ENCODE data around the gene CFDP1.

Gene CFDP1

DNA sequence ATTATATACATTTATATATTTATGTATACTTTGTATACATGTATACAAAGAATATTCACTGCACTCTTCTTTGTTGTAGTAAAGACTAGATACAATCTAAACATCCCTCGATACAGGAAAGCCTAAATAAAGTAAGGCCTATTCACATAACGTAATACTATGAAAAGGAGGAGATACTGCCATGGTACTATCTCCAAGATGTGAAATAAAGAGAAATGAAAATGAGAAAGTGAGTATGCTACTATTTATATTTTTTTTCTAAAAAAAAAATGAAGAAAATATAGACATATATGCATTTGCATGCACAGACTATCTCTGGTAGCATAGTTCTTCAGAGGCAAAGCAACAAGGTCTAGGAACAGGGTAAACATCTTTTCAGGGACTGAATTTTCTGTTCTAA, 19.4 kb downstream of the CFDP1 start:
- Histone ChIP-seq H3K27me3 (replicated peaks; ENCODE audit: control insufficient read depth, insufficient read depth, low read length, poor library complexity, severe bottlenecking) (no peaks in the 10 kb centered on the region), H3K9me3 (ENCODE audit: control insufficient read depth, low read length) (no peaks in the 10 kb centered on the region), H3K4me3 (ENCODE audit: insufficient read depth, low read depth, low read length, poor library complexity, severe bottlenecking) (no peak overlapping the region), H3K27ac (ENCODE audit: insufficient read depth, low read length, poor library complexity, severe bottlenecking) (no peak overlapping the region), H3K36me3 (ENCODE audit: control insufficient read depth, insufficient read depth, low read length) (peaks cover 21% of the 10 kb centered on the region), H3K4me1 (ENCODE audit: control insufficient read depth, insufficient read depth, low read length, poor library complexity, severe bottlenecking) (no peaks in the 10 kb centered on the region)
- DNase-seq: no peak

DNA sequence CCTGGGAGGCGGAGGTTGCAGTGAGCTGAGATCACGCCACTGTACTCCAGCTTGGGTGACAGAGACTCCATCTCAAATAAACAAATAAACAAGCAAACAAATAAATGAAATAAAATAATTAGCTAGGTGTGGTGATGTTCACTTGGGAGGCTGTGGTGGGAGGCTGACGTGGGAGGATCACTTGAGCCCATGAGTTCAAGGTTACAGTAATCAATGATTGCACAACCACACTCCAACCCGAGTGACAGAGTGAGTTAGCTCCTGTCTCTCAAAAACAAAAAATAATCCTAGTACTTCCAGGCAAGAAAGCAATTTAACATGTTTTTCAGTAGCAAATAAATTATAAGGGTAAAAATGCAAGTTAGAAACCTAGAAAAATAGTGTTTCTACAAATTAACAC, 26.4 kb downstream of the CFDP1 start:
- H3K27ac ChIP-seq (ENCODE audit: insufficient read depth, low read length, poor library complexity, severe bottlenecking): no peak overlapping the region
- H3K27me3 ChIP-seq (replicated peaks; ENCODE audit: control insufficient read depth, insufficient read depth, low read length, poor library complexity, severe bottlenecking): no peaks in the 10 kb centered on the region
- H3K36me3 ChIP-seq (ENCODE audit: control insufficient read depth, insufficient read depth, low read length): peaks cover 14% of the 10 kb centered on the region
- DNase-seq: no peak
- no peaks in the 10 kb centered on the region for H3K4me1 ChIP-seq (ENCODE audit: control insufficient read depth, insufficient read depth, low read length, poor library complexity, severe bottlenecking)
- H3K4me3 ChIP-seq (ENCODE audit: insufficient read depth, low read depth, low read length, poor library complexity, severe bottlenecking): no peak overlapping the region
- H3K9me3 ChIP-seq (ENCODE audit: control insufficient read depth, low read length): no peaks in the 10 kb centered on the region

DNA sequence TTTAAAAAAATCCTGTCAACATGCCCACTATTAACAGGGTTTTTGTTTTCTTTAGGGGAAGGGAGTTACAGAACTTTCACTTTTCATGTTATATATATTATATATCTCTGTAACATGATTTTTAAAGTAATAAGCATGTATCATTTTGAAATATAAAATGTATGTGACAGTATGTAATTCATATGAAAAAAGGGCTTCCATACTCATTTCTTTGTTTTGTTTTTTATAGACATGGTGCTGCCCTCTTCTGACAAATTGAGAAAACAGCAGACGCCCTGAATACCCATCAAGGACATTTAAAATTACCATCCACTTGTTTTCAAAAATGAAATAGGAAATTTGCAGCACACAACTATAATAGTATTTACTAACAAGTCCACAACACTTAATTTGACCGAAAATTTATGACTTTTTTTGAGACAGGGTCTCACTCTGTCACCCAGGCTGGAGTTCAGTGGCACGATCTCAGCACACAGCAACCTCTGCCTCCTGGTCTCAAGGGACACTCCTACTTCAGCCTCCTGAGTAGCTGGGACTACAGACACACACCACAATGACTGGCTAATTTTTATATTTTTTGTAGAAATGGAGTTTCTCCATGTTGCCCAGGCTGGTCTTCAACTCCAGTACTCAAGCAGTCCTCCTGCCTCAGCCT, 30.4 kb downstream of the CFDP1 start:
- Histone ChIP-seq H3K4me3 (ENCODE audit: insufficient read depth, low read depth, low read length, poor library complexity, severe bottlenecking) (no peak overlapping the region), H3K27me3 (replicated peaks; ENCODE audit: control insufficient read depth, insufficient read depth, low read length, poor library complexity, severe bottlenecking) (no peaks in the 10 kb centered on the region), H3K9me3 (ENCODE audit: control insufficient read depth, low read length) (no peaks in the 10 kb centered on the region), H3K4me1 (ENCODE audit: control insufficient read depth, insufficient read depth, low read length, poor library complexity, severe bottlenecking) (no peaks in the 10 kb centered on the region), H3K36me3 (ENCODE audit: control insufficient read depth, insufficient read depth, low read length) (no peaks in the 10 kb centered on the region), H3K27ac (ENCODE audit: insufficient read depth, low read length, poor library complexity, severe bottlenecking) (no peak overlapping the region)
- no peak for DNase-seq

DNA sequence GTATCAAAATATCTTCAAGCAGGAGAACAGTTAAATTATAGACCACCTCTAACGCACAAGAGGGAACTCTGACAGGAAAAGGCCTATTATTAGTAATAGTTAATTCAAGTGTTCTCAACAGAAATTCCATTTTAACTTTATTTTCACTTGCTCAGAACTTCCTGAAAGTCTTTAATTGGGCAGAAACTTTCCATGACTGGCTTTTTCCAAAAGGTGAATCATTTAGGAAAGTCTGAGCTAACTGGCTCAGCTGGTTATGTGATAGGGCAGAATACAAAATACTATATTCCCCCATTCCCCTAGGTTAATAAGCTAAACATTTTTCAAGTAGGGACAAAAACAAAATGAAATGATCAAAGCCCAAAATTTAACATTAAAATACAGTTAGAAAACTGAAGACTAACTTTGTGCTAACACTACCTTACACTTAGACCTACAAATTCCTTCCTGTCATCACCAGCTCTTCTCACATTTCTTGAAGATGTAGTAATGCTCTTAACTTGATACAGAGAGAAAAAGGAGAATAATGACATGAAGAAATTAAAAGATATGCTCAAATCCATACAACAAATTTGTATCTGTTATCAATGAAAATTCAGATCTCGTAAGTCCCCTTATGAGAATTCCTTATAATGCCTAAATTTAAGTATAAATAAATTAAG, 31.0 kb downstream of the CFDP1 start:
- no peaks in the 10 kb centered on the region for H3K27me3 ChIP-seq (replicated peaks; ENCODE audit: control insufficient read depth, insufficient read depth, low read length, poor library complexity, severe bottlenecking)
- no peaks in the 10 kb centered on the region for H3K4me1 ChIP-seq (ENCODE audit: control insufficient read depth, insufficient read depth, low read length, poor library complexity, severe bottlenecking)
- H3K27ac ChIP-seq (ENCODE audit: insufficient read depth, low read length, poor library complexity, severe bottlenecking): no peak overlapping the region
- H3K9me3 ChIP-seq (ENCODE audit: control insufficient read depth, low read length): no peaks in the 10 kb centered on the region
- DNase-seq: no peak
- H3K4me3 ChIP-seq (ENCODE audit: insufficient read depth, low read depth, low read length, poor library complexity, severe bottlenecking): no peak overlapping the region
- no peaks in the 10 kb centered on the region for H3K36me3 ChIP-seq (ENCODE audit: control insufficient read depth, insufficient read depth, low read length)

DNA sequence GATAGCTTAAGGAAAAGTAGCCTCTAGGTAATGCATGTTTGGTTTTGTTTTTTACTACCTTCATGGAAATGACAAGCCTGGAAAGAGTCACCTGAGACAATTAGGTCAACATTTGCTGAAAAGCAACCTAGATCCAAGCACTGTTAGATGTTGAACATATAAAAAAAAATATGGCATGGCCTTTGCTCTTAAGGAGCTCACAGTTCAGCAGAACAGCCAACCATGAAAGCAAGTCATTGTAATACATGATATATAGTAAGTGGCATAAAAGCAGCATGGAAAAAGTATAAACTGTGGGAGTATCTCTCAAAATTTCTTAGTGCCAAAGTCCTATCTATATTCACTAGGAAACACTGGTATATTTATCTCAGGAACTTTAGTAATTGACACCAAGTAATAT, 31.6 kb downstream of the CFDP1 start:
- no peaks in the 10 kb centered on the region for H3K9me3 ChIP-seq (ENCODE audit: control insufficient read depth, low read length)
- H3K27ac ChIP-seq (ENCODE audit: insufficient read depth, low read length, poor library complexity, severe bottlenecking): no peak overlapping the region
- H3K4me3 ChIP-seq (ENCODE audit: insufficient read depth, low read depth, low read length, poor library complexity, severe bottlenecking): no peak overlapping the region
- H3K4me1 ChIP-seq (ENCODE audit: control insufficient read depth, insufficient read depth, low read length, poor library complexity, severe bottlenecking): no peaks in the 10 kb centered on the region
- H3K27me3 ChIP-seq (replicated peaks; ENCODE audit: control insufficient read depth, insufficient read depth, low read length, poor library complexity, severe bottlenecking): no peaks in the 10 kb centered on the region
- no peaks in the 10 kb centered on the region for H3K36me3 ChIP-seq (ENCODE audit: control insufficient read depth, insufficient read depth, low read length)
- no peak for DNase-seq

DNA sequence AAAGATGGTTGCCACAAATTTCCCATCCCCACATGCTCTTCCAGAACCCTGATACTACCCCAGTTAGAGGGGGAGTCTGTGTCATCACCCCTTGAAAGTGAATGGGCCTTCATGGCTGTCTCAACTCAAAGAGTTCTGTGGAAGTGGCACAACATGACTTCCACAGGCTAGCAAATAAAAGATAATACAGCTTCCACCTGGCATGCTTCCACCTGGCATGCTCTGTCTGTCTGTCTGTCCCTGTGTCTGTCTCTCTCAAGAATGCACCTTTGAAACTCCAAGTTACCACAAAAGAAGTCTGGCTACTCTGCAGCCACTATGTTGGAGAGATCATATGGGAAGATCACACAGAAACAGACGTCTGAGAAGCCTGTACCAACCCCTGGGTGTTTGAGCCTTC, 35.0 kb downstream of the CFDP1 start:
- H3K4me1 ChIP-seq (ENCODE audit: control insufficient read depth, insufficient read depth, low read length, poor library complexity, severe bottlenecking): no peaks in the 10 kb centered on the region
- H3K27me3 ChIP-seq (replicated peaks; ENCODE audit: control insufficient read depth, insufficient read depth, low read length, poor library complexity, severe bottlenecking): no peaks in the 10 kb centered on the region
- DNase-seq: no peak
- H3K36me3 ChIP-seq (ENCODE audit: control insufficient read depth, insufficient read depth, low read length): peaks cover 9% of the 10 kb centered on the region
- H3K27ac ChIP-seq (ENCODE audit: insufficient read depth, low read length, poor library complexity, severe bottlenecking): no peak overlapping the region
- no peaks in the 10 kb centered on the region for H3K9me3 ChIP-seq (ENCODE audit: control insufficient read depth, low read length)
- no peak overlapping the region for H3K4me3 ChIP-seq (ENCODE audit: insufficient read depth, low read depth, low read length, poor library complexity, severe bottlenecking)

DNA sequence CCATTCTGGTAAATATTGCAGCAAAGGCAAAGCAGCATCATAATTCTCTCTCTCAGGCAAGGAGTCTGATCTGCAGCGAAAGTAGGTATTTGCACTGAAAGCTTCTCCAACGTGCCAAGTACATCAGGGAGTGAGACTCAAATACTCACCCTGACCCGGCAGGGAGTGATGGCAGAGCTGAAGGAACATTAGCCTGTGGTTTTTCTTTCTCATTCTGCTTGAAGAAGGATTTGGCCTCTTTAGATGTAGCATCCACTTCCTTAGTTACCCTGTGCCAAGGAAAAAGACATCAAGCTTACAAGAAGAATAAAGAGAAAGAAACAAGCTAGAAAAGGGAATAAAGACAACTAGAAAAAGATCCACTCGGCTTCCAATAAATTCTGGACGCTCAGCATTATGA, 38.4 kb downstream of the CFDP1 start:
- no peak overlapping the region for H3K27ac ChIP-seq (ENCODE audit: insufficient read depth, low read length, poor library complexity, severe bottlenecking)
- DNase-seq: no peak
- peaks cover 22% of the 10 kb centered on the region for H3K36me3 ChIP-seq (ENCODE audit: control insufficient read depth, insufficient read depth, low read length)
- H3K27me3 ChIP-seq (replicated peaks; ENCODE audit: control insufficient read depth, insufficient read depth, low read length, poor library complexity, severe bottlenecking): no peaks in the 10 kb centered on the region
- no peak overlapping the region for H3K4me3 ChIP-seq (ENCODE audit: insufficient read depth, low read depth, low read length, poor library complexity, severe bottlenecking)
- H3K9me3 ChIP-seq (ENCODE audit: control insufficient read depth, low read length): no peaks in the 10 kb centered on the region
- no peaks in the 10 kb centered on the region for H3K4me1 ChIP-seq (ENCODE audit: control insufficient read depth, insufficient read depth, low read length, poor library complexity, severe bottlenecking)

DNA sequence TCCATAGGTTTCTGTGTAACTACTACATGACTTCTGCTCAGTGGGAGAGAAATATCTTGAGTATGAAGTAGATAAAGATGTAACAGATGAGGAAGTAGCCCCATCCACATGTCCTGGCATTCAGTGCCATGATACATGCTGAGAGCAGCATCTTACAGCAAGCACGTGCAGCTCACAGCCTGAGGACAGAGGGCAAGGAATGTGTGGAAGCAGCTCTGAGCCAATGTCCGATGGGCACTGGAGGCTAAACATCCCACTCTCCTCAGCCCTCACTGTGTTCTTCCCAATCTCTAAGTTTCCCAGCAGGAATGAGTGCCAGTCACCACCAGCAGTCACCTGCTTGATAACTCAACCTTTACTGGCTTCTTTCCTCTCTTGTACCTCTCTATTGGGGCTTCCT, 40.4 kb downstream of the CFDP1 start:
- Histone ChIP-seq H3K4me3 (ENCODE audit: insufficient read depth, low read depth, low read length, poor library complexity, severe bottlenecking) (no peak overlapping the region), H3K36me3 (ENCODE audit: control insufficient read depth, insufficient read depth, low read length) (peaks cover 22% of the 10 kb centered on the region)

DNA sequence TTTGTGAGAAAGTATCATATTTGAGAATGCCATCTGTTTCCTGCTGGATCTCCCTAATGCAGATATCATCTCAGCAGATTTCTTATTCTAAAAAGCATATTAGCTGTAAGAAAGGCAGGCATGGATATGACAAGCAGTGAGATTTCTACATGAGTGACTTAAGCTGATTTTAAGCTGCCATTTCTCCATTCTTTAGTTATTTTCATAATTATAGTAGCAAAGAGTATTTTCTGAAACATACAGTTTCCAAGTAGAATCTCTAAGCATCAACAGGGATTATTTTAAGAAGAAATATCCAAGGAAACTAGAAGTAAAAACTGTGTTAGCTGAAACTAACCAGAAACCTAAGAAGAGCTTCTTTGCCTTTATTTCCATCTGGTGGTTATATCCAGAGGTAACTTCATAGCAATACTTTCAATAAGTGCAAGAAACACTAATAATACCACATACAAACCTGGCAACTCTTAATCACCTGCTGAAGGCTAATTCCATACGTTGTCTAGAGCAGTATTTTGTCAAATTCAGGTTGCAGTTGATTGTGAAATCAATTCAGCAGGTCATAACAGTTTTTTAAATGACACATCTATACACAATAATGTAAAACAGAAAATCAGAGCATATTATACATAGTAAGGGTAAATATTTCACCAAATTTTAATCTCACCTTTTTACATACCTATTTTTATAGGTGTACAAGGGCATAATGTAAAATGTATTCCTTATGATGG, 42.2 kb downstream of the CFDP1 start:
- Histone ChIP-seq H3K27ac (ENCODE audit: insufficient read depth, low read length, poor library complexity, severe bottlenecking) (no peak overlapping the region), H3K27me3 (replicated peaks; ENCODE audit: control insufficient read depth, insufficient read depth, low read length, poor library complexity, severe bottlenecking) (no peaks in the 10 kb centered on the region), H3K4me3 (ENCODE audit: insufficient read depth, low read depth, low read length, poor library complexity, severe bottlenecking) (no peak overlapping the region), H3K36me3 (ENCODE audit: control insufficient read depth, insufficient read depth, low read length) (peaks cover 22% of the 10 kb centered on the region), H3K9me3 (ENCODE audit: control insufficient read depth, low read length) (no peaks in the 10 kb centered on the region), H3K4me1 (ENCODE audit: control insufficient read depth, insufficient read depth, low read length, poor library complexity, severe bottlenecking) (peaks cover 4% of the 10 kb centered on the region)
- no peak for DNase-seq

More for the DNA sequence above, 40.4 kb downstream of the CFDP1 start:
- Histone ChIP-seq H3K4me1 (ENCODE audit: control insufficient read depth, insufficient read depth, low read length, poor library complexity, severe bottlenecking) (peaks cover 4% of the 10 kb centered on the region), H3K9me3 (ENCODE audit: control insufficient read depth, low read length) (no peaks in the 10 kb centered on the region), H3K27me3 (replicated peaks; ENCODE audit: control insufficient read depth, insufficient read depth, low read length, poor library complexity, severe bottlenecking) (no peaks in the 10 kb centered on the region), H3K27ac (ENCODE audit: insufficient read depth, low read length, poor library complexity, severe bottlenecking) (no peak overlapping the region)
- no peak for DNase-seq

DNA sequence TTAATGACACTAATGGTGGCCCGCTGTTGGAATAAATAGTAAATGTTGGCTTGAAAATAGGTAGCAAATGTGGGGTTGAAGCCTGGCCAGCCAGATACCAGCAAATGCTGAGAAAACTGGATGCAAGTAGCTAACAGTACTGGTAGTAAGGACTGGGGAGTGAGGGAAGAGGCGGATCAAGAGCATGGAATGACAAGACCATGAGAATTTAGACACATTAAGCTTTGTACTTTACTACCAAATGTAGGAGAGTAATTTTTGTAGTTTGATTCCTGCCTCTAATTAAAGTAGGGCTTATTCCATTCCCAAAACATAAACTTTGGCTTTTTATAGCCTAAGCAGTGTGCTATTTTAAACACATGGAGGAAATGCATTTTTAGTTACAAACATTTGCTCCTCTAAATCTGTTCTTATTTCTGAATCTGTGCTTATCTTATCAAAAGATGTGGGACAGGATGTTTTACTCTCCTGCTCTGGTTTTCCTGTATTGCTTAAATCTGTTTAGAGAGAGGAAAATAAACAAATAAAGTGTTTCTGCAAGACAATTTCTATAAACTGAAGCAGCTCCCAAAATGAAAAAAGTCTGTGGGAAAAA, 44.1 kb downstream of the CFDP1 start:
- Histone ChIP-seq H3K27ac (ENCODE audit: insufficient read depth, low read length, poor library complexity, severe bottlenecking) (no peak overlapping the region), H3K4me3 (ENCODE audit: insufficient read depth, low read depth, low read length, poor library complexity, severe bottlenecking) (no peak overlapping the region), H3K9me3 (ENCODE audit: control insufficient read depth, low read length) (no peaks in the 10 kb centered on the region), H3K27me3 (replicated peaks; ENCODE audit: control insufficient read depth, insufficient read depth, low read length, poor library complexity, severe bottlenecking) (no peaks in the 10 kb centered on the region), H3K4me1 (ENCODE audit: control insufficient read depth, insufficient read depth, low read length, poor library complexity, severe bottlenecking) (peaks cover 4% of the 10 kb centered on the region), H3K36me3 (ENCODE audit: control insufficient read depth, insufficient read depth, low read length) (peaks cover 16% of the 10 kb centered on the region)
- no peak for DNase-seq
